NCI-H1092 (cell line): ENCODE results near the gene HSD3B2.

Experiments used
- DNase-seq: peaks from one replicate; lab custom pipeline; 2025; lab: John Stamatoyannopoulos, UW

The HSD3B2 gene

DNA sequence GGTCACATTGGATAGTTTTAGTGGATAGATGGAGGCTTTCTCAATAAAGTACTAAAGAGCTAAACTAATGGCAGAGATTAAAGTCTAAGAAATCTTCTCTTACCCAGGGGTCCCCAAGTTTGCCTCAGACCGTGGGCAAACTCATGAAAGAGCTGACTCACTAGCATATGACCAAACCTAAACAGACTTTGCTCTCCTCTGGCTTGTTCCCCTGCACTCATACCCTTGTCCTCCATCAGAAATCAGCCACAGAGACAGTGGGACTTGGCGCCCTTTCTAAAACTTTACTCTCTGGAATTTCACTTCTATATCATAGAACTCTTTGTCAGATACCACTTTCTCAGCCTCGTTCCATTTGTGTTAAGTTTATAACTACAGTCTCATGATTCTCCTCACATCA lies 17.0 kb upstream of the HSD3B2 start:
- DNase-seq: no peak

- DNase-seq: no peak
Observed at GRCh38 chr1:119404736-119405135, 10.2 kb upstream of the HSD3B2 start.

- DNase-seq: no peak
Observed at GRCh38 chr1:119409731-119410130, 5.2 kb upstream of the HSD3B2 start.

DNA sequence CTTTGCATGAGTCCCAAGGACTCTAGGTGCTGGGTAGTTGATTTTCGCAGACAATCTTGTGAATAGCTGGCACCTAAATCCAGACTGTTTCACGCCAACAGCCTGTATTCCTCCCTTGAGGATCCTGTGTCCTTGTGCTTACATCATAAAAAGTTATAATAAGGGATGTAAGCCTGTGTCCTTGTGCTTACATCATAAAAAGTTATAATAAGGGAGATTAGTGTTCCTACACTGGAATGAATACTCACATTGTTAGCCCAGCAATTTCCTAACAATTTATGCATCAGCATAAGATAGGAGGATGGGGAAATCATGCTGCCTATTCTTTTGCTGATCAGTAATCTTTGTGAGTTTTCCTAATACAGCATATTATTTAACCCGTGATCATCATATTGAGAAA lies 4.0 kb upstream of the HSD3B2 start:
- no peak for DNase-seq

GRCh38 chr1:119416006-119416640 lies 1.2 kb downstream of the HSD3B2 start:
- DNase-seq: no peak

- no peak for DNase-seq
Observed at GRCh38 chr1:119419109-119419508, 4.2 kb downstream of the HSD3B2 start.

DNA sequence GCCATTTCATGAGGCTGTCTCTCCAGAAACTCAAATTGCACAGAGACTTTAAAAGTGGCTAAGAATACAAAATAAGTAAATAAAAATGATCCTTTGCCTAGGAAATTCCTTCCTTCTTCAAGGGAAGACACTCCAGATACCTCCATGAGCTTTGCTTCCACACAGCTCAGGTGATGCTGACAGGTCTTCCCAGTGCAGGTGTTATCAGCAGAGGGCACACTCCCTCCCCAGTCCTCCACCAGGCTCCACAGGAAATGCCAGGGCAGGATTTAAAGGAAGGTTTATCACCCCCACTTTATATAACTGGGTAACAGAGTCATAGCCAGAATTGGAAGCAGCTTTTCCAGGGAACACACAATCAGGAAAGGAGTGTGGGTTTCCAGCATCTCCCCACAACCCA lies 5.7 kb downstream of the HSD3B2 start:
- no peak for DNase-seq

- DNase-seq: no peak
Observed at GRCh38 chr1:119422631-119423030, 7.7 kb downstream of the HSD3B2 start.

DNA sequence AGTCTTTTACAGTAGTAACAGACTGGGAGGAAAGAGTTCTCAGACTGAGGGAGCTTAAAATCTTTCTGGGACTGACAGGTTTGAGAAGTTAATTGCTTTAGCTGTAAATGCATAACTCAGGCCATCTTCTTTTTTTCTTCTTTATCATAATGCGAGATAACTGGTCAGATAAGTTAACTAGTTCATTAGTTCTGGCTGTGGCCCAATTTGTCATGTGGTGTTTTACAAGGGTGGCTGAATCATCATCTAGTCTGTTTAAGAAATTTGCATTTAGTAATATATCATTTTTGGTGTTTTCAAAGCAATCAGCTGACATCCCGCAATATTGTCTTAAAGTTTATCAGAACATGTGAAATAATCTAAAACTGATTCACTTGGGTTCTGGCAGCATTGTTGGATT lies 14.0 kb downstream of the HSD3B2 start:
- no peak for DNase-seq

GRCh38 chr1:119429687-119430086 lies 14.7 kb downstream of the HSD3B2 start:
- DNase-seq: no peak

DNA sequence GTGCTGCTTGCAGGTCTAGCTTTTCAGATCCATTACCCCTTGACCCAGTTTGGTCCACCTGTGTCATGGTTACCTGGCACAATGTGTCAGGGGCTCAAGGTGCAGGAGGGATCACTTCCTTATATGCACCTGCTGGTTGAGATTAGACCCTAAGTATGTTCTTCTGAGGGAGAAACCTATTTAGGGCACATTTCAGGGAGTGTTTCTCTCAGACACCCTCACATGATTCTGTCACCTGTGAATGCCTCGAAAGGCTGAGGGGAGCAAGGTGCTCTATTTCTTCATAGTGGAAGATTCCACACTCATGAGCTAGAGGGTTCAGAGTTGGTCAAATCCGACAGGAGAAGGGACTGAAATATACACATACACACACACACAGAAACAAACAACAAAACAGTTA lies 15.5 kb downstream of the HSD3B2 start:
- DNase-seq: no peak

DNA sequence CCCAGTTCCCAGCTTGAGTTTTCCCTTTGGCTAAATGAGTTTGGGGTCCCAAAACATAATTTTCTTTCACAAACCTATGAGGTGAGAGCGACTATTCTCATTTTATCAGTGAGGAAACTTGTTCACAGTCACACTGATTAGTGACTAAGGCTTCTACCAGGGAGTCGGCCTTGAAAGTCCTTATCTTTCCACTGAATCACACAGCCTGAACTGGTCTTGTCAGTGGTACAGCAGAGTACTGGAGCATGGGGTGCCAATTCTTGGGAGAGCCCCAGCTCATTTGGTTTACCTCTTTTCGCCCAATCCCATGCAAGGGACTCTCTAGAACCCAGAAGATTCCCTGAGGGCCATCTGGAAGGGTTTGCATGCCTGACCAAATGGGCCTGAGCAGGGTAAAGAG lies 16.9 kb downstream of the HSD3B2 start:
- DNase-seq: no peak

- no peak for DNase-seq
Observed at GRCh38 chr1:119435052-119435451, 20.1 kb downstream of the HSD3B2 start.

DNA sequence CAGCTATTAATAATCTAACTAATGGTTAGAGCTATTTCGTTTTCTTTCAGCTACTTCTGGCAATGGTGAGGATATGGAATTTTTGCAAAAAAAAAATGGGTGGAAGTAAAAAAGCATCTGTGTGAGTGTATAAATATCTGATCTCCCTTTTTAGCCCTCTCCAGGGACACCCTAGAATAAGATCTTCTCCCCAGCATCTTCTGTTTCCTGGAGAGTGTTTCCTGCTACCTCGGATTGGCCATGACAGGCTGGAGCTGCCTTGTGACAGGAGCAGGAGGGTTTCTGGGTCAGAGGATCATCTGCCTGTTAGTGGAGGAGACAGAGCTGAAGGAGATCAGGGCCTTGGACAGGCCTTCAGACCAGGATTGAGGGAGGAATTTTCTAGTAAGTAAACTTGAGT lies 23.8 kb downstream of the HSD3B2 start:
- DNase-seq: no peak

- DNase-seq: no peak
Observed at GRCh38 chr1:119440721-119441307, 25.9 kb downstream of the HSD3B2 start.

- DNase-seq: no peak
Observed at GRCh38 chr1:119442756-119443155, 27.8 kb downstream of the HSD3B2 start.

GRCh38 chr1:119446321-119446720 lies 31.4 kb downstream of the HSD3B2 start:
- no peak for DNase-seq

DNA sequence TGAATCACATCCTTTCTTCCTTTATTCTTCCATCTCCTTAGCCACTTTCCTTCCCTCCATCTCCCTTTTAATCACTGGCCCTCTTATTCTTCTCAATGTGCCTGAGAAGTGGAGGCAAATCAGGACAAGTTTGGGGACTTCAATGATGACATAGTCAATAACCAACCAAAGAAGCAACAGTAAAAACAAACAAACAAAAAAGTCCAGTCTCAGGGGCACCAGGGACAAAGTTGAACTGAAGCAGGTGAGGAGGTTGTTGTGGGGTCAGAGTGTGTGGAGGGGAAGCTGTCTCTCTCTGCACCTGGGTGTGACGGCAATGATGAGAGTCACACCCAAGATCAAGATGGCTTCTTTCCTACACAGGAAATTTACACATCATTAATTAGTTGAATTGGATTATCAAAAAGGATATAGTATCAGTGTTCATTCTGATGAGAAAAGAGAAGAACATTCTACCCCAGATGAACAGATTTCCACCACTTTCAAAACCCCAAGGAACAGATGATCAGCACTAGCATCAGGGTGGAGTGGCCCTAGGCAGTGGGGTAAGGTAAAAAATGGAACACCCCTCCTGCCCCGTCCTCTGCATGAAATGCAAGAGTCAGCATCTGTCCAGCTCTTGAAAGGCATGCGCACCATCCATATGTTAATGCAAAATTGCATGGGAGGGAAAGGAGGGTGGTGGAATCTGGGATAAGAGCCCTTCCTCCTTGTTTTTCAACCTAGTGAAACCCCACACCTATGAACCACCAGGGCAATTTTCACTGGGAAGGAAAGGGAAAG lies 32.6 kb downstream of the HSD3B2 start:
- no peak for DNase-seq

- DNase-seq: no peak
Observed at GRCh38 chr1:119448127-119448511, 33.2 kb downstream of the HSD3B2 start.

DNA sequence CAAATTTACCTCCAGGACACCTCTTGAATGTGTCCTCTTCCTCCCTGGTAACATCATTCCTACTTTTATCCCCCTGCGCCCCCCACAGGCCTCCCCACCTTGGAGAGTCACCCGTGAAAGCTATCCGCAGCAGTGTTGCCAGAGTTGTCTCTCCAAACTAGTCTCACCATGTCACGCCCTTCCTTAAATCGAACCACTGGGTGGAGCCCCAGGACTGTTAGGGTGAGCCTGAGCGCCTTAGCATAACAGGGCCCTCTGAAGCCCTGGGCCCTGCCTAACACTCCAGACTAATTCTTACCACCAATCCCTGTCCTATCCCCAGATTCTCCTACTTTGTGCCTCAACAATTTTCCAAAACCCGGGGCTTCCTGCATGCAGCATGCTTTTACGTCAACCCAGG lies 35.0 kb downstream of the HSD3B2 start:
- DNase-seq: no peak

DNA sequence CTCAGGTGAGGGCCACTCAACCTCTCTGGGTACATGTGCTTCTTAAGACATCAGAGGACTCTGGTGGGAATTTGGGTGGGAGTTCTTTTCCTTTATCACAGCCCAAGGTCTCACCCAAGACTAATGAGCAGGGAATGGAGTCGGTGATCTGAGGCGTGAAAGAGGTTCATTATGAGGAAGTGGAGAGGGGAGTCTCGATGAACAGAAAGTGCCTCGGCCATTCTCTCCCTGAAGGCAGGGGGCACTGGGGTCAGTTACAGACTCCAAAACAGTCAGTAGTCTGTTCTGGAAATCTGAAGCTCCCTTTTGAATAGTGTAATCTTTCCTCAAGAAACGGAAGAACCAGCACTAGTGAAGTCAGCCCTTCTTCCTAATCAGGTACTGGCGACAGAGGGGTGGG lies 36.2 kb downstream of the HSD3B2 start:
- DNase-seq: no peak

DNA sequence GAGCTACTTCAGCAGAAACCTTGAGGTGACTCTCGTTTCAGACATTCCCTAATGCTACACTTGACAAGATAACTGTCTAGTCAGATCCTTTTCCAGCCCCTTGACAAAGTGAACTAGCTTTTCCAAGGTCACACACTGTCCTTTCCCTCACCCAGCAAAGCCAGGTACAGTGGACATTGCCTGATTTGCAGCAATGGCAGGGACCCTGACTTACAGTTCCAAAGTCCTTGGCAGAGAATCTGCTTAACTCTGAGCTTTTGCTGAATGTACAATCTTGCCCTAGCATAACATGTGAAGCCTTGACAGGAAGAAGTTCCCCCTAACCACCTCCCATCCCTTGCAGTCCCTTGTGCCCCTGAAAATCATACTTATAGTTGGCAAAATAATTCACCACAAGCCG lies 37.1 kb downstream of the HSD3B2 start:
- DNase-seq: no peak

- no peak for DNase-seq
Observed at GRCh38 chr1:119453021-119453420, 38.1 kb downstream of the HSD3B2 start.

DNA sequence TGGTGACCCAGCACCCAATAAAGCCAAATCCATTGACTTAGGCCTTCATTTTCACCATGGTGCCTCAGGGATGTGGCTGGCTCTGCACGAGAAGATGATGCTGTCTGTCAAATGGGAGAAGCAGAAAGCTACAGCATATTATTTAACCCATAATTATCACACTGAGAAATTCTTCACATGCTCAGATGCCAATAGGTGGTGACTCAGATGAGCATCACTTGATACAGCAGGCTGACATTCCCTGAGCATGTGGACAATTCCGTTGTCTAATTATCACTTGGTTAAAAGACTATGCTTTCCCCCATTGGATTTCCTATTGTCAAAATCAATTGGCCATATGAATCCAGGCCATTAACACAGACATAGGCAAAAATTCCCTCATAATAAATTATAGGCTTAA lies 48.0 kb downstream of the HSD3B2 start:
- no peak for DNase-seq
